SU-DHL-6 (cell line): ENCODE data around the gene ARHGAP21.

ENCODE experiments used
- CTCF ChIP-seq: fragments of 200-600 bp; sonication (generic); IDR thresholded peaks from one replicate; pipeline ENCODE4 v1.5.1; 2017; ENCODE audit warnings: antibody characterized with exemption, mild to moderate bottlenecking, low read length, moderate library complexity; ENCODE audit not compliant: insufficient read depth, poor library complexity, severe bottlenecking
- EZH2phosphoT487 ChIP-seq: fragments of 200-600 bp; sonication (generic), shearing (Covaris generic); conservative IDR thresholded peaks from 2 replicates; pipeline ENCODE4 v1.6.1; 2018; ENCODE audit warnings: mild to moderate bottlenecking, antibody characterized with exemption, low read length, moderate library complexity, mixed read lengths

GRCh38 chr10:24762966-24763623 lies 39.4 kb upstream of the ARHGAP21 start:
- TF ChIP-seq CTCF (no peak), EZH2phosphoT487 (no peak)
